22Rv1 (cell line): ENCODE measurements around the gene FYN.

Experiments used
- H3K27ac ChIP-seq: fragments of 450-650 bp; 2 replicates; pipeline ENCODE4 v1.5.1; 2017
- CTCF ChIP-seq: fragments of 450-650 bp; IDR thresholded peaks from 2 replicates; pipeline ENCODE4 v1.5.1; 2017; ENCODE audit warnings: mild to moderate bottlenecking
- ZFX ChIP-seq: fragments of 450-650 bp; IDR thresholded peaks from 2 replicates; pipeline ENCODE4 v1.6.1; 2017; ENCODE audit warnings: antibody characterized with exemption, borderline replicate concordance

FYN gene

GRCh38 chr6:111679126-111679858 lies 194.0 kb downstream of the FYN start:
- H3K27ac ChIP-seq = no peak overlapping the region
- no peak for TF ChIP-seq ZFX
- no peak for TF ChIP-seq CTCF

GRCh38 chr6:111677249-111677990 lies 195.8 kb downstream of the FYN start:
- no peak overlapping the region for H3K27ac ChIP-seq
- TF ChIP-seq ZFX (no peak), CTCF (no peak)

- no peak overlapping the region; the same call in 1 of the 2 replicates for H3K27ac ChIP-seq
- TF ChIP-seq ZFX (no peak), CTCF (no peak)
These were observed 196.9 kb downstream of the FYN start for GRCh38 chr6:111676383-111676782.

DNA sequence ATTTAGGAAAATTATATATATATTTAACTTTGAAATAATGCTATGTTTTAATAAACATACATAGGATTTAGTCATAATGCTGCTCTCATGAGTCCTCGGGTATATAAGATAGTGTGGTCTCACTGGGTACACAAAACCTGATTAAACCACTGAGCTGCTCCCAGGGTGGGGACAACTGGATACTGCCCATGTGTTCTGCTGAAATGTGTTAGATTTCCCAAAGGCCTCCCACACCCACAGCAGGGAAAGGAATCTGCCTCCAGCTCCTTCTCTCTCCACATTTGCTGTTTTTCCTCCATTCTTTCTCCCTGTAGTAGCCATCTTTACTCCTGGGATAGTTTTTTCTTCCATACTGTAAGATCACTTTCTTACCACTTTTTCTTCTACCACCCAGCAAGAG lies 198.4 kb downstream of the FYN start:
- no peak for TF ChIP-seq ZFX
- TF ChIP-seq CTCF = no peak

DNA sequence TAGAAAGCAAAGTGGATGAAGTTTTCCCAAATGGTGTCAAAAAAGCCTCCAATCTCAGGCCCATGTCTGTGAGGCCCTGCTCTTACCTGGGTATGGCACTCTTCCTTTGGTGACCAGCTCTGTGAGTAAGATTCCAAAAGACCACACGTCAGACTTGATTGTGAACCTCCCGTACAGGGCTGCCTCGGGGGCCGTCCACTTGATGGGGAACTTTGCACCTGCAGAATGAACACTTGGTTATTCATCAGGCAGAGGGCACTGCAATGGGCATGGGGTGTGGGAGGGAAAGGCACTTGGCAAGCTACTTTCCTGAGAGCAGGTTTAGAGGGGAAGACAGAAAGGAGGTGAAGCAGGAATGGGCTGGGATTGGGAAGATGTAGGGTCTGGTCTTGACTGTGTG lies 198.8 kb downstream of the FYN start:
- no peak overlapping the region for H3K27ac ChIP-seq
- TF ChIP-seq CTCF (no peak), ZFX (no peak)

More for the DNA sequence above, 198.4 kb downstream of the FYN start:
- no peak overlapping the region for H3K27ac ChIP-seq

DNA sequence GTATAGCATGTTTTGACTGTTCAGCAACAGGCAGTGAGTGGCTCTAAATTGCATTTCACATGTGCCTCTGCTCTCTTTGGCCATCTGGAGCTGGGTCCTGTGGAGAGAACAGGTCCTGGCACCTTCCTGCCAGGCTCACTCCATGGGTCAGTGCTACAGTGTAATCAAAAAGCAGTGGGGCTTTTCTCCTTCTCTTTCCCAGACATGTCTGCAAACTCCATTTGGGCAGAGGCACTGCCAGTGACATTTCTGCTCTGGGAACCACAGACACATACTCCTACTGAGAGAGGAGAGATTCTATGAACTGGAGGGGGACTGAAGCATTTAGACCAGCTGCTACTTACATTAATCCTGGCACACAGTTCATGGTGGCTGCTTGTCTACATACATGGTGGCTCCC lies 199.3 kb downstream of the FYN start:
- no peak overlapping the region for H3K27ac ChIP-seq
- TF ChIP-seq CTCF = no peak
- no peak for TF ChIP-seq ZFX

- TF ChIP-seq ZFX (no peak), CTCF (no peak)
These were observed 199.7 kb downstream of the FYN start for GRCh38 chr6:111673532-111673931.

More at GRCh38 chr6:111673532-111673931, 199.7 kb downstream of the FYN start:
- no peak overlapping the region for H3K27ac ChIP-seq
